ENCODE measurements around the gene SSBP3.

The SSBP3 gene

DNA sequence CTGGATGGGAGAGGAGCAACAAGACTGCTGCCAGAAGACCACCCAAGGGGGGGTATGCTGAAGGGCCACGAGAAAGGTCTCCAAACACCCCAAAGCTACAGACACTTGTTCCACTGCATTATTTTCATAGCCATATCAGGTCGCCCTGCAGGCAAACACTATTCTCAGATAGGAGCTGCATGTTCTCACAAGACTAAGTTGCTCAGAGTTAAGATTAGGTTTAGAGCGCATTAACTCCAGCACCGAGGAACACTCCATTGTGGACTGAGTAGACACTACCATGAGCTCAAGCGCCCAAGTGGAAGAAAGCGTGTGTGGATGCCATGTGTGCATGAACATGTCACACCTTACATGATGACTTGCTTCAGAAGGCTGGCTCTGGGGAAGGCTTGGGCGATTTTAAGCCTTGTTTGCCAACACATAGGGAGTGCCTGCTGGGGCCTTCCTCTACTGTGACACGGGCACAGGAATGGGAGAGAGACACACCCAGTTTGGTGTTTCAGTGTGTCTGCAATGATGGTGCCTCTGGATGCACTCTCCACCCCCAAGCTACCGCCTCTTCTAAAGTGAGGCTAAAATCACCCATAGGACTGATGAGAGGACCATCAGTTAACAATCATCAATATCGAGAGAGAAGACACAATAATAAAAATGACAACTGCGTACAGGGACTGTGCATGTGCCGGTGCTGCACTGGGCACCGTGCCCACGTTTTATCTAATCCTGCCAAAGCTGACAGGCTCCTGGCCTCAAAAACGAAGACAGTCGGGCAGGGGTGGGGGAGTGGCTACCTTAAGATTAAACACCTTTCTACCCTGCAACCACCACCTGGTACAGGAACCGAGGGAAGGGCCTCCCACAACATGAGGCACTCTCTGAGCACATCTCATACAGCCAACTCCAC lies 34.9 kb downstream of the SSBP3 start:
- DNase-seq (ENCODE audit: low spot score) = no peak

DNA sequence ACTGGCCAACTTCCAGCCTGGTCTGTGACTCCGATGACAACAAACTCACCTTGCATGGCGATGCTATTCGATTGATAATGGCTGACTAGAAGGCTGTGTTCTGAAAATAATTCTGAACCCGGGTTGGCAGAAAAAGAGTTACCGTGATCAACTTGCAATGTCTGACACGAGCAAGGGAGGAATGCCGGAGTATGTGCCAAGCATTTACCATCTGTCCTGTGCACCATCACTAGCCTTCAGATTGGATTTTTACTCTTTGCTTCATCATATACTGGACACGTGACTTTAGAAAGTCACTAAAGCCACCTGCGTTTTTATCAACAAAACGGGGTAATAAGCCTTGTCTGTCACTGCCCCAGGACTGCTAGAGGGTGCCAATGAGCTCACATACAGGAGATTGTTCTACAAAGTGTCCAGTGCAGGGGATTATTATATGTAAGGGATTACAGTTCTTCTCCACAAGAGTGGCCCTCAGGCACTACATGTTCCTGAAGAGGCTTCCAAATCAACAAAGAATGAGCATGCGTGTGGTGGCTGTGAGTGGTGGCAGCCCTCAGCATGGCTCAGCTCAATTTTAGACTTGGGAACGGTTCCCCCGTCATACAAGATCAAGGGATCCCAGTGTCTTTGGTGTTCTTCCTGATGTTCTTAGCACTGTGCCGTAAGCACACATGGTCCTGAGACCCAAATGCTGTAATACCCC lies 35.8 kb downstream of the SSBP3 start:
- no peak for DNase-seq (ENCODE audit: low spot score)

DNA sequence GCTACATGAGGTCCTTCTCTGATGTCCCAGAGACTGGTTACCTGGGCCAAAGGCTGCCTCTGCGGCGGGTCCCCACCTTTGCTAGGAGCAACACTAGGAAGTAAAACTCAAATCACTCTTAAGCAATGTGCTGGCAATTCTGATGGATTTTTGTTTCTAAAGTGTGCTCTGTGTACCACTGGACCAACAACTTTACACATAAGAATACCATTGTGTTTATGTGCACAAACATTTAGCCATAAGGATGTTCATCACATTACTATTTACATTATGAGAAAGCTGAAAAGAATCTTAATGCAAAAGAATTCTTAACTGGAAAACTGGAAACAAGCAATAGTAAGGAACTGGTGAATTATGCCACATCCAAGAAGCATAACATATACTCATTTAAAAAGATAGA lies 38.6 kb downstream of the SSBP3 start:
- DNase-seq (ENCODE audit: low spot score) = no peak

GRCh38 chr1:54365847-54366246 lies 40.3 kb downstream of the SSBP3 start:
- no peak for DNase-seq (ENCODE audit: low spot score)

GRCh38 chr1:54365398-54365797 lies 40.8 kb downstream of the SSBP3 start:
- DNase-seq (ENCODE audit: low spot score) = no peak

GRCh38 chr1:54364995-54365394 lies 41.2 kb downstream of the SSBP3 start:
- no peak for DNase-seq (ENCODE audit: low spot score)

DNA sequence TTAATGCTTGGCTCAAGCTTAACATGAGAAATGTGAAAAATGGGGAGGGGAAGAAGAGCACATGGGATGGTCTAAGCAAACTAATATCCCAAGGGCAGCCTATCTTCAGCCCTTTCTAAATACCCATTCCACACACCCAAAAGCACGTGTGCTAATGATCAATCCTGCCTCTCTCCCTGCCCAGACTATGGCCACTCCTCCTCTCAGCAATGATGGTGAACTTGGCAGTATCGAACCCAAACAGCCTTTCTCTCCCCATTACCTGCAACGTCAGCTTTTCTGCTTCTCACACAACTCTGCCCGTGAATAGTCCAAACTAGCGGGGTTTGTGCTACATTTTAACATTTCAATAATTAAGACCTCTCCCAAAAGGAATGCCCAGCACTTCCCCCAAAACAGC lies 41.6 kb downstream of the SSBP3 start:
- no peak for DNase-seq (ENCODE audit: low spot score)

DNA sequence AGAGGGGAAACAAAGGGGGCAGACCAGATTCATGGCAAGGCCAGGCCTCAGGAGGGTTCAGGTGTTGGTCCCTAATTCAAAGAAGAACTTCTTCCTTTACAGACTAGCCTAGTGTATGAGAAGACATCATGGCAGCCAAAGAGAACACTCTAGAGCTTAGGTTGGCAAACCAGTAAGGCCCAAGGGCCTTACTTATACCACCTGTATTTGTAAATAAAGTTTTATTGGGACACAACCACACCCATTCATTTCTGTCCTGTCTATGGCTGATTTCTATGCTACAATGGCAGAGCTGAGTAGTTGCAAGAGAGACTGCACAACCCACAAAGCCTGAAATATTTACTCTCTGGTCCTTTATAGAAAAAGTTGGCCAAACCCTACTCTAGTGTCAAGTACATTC lies 42.3 kb downstream of the SSBP3 start:
- DNase-seq (ENCODE audit: low spot score) = no peak

- no peak for DNase-seq (ENCODE audit: low spot score)
Observed at GRCh38 chr1:54362881-54363340, 43.3 kb downstream of the SSBP3 start.

- DNase-seq (ENCODE audit: low spot score) = no peak
Observed at GRCh38 chr1:54361342-54361741, 44.9 kb downstream of the SSBP3 start.

GRCh38 chr1:54360165-54361005 lies 45.8 kb downstream of the SSBP3 start:
- DNase-seq (ENCODE audit: low spot score) = no peak

GRCh38 chr1:54359393-54360162 lies 46.6 kb downstream of the SSBP3 start:
- no peak for DNase-seq (ENCODE audit: low spot score)

DNA sequence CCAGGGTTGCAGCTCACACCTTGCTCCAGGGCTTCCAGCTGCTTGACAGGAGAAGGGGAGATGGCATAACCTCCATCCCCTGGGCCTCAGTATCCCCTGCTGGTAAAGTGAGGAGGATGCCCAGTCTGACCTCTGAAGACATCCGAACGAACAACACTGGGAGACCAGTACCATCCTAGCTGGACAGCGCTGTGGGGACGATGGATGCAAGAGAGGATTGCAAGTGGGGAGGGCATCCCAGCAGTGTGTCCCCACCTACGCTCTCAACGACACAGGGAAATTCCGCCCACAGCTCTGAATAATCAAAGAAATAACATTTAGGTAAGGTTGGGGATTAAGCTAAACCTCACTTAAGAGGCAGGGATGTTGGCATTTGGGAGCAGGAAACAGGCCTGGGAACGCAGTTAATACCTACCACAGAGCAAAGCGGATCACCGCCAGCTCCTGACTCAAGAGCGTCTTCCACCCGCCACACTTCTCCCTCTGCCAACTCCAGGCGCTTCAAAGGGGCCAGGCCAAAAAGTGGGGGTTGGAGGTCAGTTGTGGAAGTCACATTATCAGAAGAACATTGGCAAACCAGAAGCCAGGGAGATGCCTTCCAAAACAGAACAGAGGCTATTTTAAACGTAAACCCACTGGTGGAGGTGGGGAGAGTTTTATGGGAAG lies 47.6 kb downstream of the SSBP3 start:
- no peak for DNase-seq (ENCODE audit: low spot score)

DNA sequence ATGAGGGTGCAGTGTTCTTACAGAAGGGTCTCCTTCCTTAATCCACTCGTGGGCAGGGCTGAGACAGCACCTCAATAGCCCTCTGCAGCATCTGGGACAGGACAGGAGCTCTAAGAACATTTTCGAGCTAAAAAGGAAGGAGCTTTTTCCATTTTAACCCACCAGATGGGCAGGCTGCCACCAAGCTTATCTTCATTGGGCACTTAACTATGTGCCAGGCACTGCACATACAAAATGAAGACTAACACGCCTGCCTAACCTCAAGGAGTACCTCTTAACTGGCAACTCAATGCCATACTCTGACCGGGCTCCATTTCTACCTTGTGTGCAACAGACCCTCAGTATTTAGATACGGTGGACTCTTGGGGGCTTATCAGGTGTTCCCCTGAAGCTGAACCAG lies 48.2 kb downstream of the SSBP3 start:
- DNase-seq (ENCODE audit: low spot score) = no peak

GRCh38 chr1:54356680-54357147 lies 49.5 kb downstream of the SSBP3 start:
- no peak for DNase-seq (ENCODE audit: low spot score)

DNA sequence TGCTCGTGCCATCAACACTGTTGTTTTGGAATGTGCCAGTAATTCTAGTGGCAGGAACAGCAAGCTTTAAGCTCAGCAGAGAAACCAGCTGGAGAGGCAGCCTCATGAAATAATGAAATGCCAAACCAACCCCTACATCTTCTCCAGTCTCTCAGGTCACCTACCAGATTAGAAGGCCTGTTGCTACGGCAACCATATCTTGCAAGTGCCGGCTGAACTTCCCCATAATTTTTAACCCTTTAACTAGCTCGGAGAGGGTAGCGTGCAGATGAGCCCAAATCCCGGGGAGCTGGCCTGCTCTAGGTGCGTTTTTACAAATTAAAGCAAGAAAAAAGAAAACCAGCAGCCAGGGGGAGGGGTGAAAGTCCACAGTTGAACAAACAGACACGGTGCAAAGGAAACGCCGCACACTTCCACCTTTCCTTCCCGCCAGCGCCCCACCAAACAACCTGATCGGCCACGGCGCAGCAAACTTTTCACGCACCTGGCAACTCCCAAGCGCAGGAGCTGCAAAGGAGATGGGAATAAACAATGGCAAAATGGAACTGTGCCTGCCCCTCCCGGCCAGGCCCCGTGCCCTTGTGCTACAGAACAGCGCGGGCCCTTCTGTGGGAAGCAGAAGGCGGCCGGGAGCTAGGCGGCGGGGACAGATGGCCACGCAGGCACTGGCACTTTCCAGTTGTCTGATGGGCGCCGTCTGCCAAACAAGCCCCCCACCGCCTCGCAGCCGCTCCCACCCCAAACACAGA lies 50.1 kb downstream of the SSBP3 start:
- no peak for DNase-seq (ENCODE audit: low spot score)

DNA sequence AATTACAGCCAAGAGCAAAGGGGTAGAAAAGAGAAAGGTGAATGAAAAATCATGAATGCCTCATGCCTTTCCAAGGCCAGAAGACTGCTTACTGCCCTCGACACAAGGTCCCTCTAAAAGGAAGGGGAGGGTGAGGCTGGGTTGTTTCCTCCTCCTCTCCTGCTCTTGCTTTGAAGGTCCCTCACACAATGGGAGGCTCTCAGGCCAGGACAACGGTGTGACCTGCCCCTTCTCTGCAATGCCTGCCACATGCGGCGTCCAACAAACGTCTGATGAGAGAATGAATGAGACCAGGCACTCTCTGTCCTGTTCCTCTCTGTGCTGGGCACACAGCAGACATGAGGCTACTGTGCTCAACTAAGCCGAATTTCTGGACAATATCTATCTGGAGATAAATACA lies 51.3 kb downstream of the SSBP3 start:
- no peak for DNase-seq (ENCODE audit: low spot score)

GRCh38 chr1:54353959-54354358 lies 52.2 kb downstream of the SSBP3 start:
- no peak for DNase-seq (ENCODE audit: low spot score)

DNA sequence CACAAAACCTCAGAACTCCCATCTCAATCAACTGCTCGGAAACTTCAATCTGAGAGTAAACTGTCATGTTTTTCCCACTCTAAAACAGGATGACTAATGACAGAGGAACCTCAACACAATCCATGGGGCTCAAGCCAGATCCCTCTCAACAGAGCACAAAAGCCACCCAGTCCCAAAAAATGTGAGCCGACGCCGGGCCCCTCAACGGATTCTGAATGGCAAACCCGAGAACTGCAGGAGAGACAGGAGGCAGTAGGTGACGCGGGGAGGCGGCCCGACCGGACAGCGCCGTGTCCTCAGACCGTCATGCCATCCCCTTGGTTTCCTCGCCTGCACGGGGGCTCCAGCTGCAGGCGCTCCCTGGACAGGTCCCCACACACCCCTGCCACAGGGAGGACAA lies 53.4 kb downstream of the SSBP3 start:
- no peak for DNase-seq (ENCODE audit: low spot score)

GRCh38 chr1:54350360-54350759 lies 55.8 kb downstream of the SSBP3 start:
- no peak for DNase-seq (ENCODE audit: low spot score)

Data from AG08396 (cell line).